Mesothelial cell of epicardium (in vitro differentiated cells): ENCODE data around the gene EMILIN2. TPM values are rescaled to one million over a fixed set of nuclear protein-coding genes. Genes with fewer than 3 reads are reported as not detected.
"Not testable (repeated sequence)": the region's sequence is repeated elsewhere in the genome, so short reads cannot be mapped to it uniquely, and the experiment has no call there.

ENCODE experiments used
- DNase-seq, 2 experiments: peaks; one replicate each; pipeline ENCODE4 v3.0.0; 2021; ENCODE audit warnings: low spot score in 2 of 2; ENCODE audit not compliant: unreplicated experiment in 2 of 2
- H3K27ac Mint-ChIP-seq: 2 replicates; pipeline ENCODE4 v1.8.0; 2021; ENCODE audit warnings: mixed read lengths
- H3K27me3 Mint-ChIP-seq: 2 replicates; pipeline ENCODE4 v1.8.0; 2021; ENCODE audit warnings: low read depth, mixed read lengths
- H3K36me3 Mint-ChIP-seq: 2 replicates; pipeline ENCODE4 v1.8.0; 2021; ENCODE audit warnings: mixed read lengths
- H3K4me1 Mint-ChIP-seq: 2 replicates; pipeline ENCODE4 v1.8.0; 2021; ENCODE audit warnings: mixed read lengths
- H3K4me3 Mint-ChIP-seq: 2 replicates; pipeline ENCODE4 v1.8.0; 2021; ENCODE audit warnings: mild to moderate bottlenecking, moderate library complexity, mixed read lengths
- H3K9me3 Mint-ChIP-seq: 2 replicates; pipeline ENCODE4 v1.8.0; 2021; ENCODE audit warnings: mixed read lengths
- CTCF ChIP-seq: fragments of 200-600 bp; sonication (generic); IDR thresholded peaks from one replicate; pipeline ENCODE4 v1.5.0; 2021; ENCODE audit warnings: antibody characterized with exemption; ENCODE audit not compliant: unreplicated experiment
- total RNA-seq: library from RNA; stranded (reverse); gene quantifications from 3 replicates; pipeline ENCODE4 v1.2.1, GENCODE V29; 2021

Gene EMILIN2
- total RNA-seq, result 30.2 to 31.3 TPM (median 30.2 TPM) in 3 replicates

GRCh38 chr18:2846636-2847316 is at the start of gene EMILIN2:
Gene EMILIN2, plus strand, starts transcription at chr18:2847006. Its CDS starts 183 bp downstream, at chr18:2847189.
- Mint-ChIP-seq H3K9me3 (no peaks in the 10 kb centered on the region), H3K4me3 (peak within 1 kb of the TSS; percentile 79), H3K27ac (peak within 1 kb of the TSS; percentile 76), H3K4me1 (peaks cover 17% of the 10 kb centered on the region), H3K36me3 (no peaks in the 10 kb centered on the region), H3K27me3 (peaks cover 70% of the 10 kb centered on the region)
- peak in 1 of 2 experiments; percentile 63 for DNase-seq
- TF ChIP-seq CTCF, result no peak

- H3K4me3 Mint-ChIP-seq, result no peak overlapping the region
These were observed 48.9 kb upstream of the EMILIN2 start for GRCh38 chr18:2797951-2798350.

GRCh38 chr18:2799369-2799768 is 47.4 kb upstream of the EMILIN2 start:
- no peaks in the 10 kb centered on the region for H3K4me1 Mint-ChIP-seq
- no peak for TF ChIP-seq CTCF
- H3K27ac Mint-ChIP-seq, result no peak overlapping the region
- no peaks in the 10 kb centered on the region for H3K9me3 Mint-ChIP-seq
- no peak overlapping the region for H3K4me3 Mint-ChIP-seq
- peaks cover 37% of the 10 kb centered on the region for H3K36me3 Mint-ChIP-seq
- no peak for DNase-seq
- no peaks in the 10 kb centered on the region for H3K27me3 Mint-ChIP-seq

More at GRCh38 chr18:2797951-2798350, 48.9 kb upstream of the EMILIN2 start:
- no peak for TF ChIP-seq CTCF
- Mint-ChIP-seq H3K36me3 (peaks cover 39% of the 10 kb centered on the region), H3K27ac (no peak overlapping the region), H3K4me1 (no peaks in the 10 kb centered on the region), H3K9me3 (no peaks in the 10 kb centered on the region), H3K27me3 (no peaks in the 10 kb centered on the region)
- DNase-seq, result no peak

- TF ChIP-seq CTCF, result no peak
- Mint-ChIP-seq H3K27me3 (no peaks in the 10 kb centered on the region), H3K9me3 (peaks cover 18% of the 10 kb centered on the region)
These were observed 40.5 kb upstream of the EMILIN2 start for GRCh38 chr18:2805970-2806943.

GRCh38 chr18:2808640-2809039 is 38.2 kb upstream of the EMILIN2 start:
- not testable (repeated sequence) for H3K27me3 Mint-ChIP-seq, H3K36me3 Mint-ChIP-seq, DNase-seq, H3K27ac Mint-ChIP-seq, H3K4me1 Mint-ChIP-seq, H3K4me3 Mint-ChIP-seq
- peaks cover 40% of the 10 kb centered on the region for H3K9me3 Mint-ChIP-seq

More at GRCh38 chr18:2805970-2806943, 40.5 kb upstream of the EMILIN2 start:
- H3K4me3 Mint-ChIP-seq, result no peak overlapping the region
- no peaks in the 10 kb centered on the region for H3K4me1 Mint-ChIP-seq
- DNase-seq, result no peak
- H3K27ac Mint-ChIP-seq, result no peak overlapping the region
- peaks cover 9% of the 10 kb centered on the region for H3K36me3 Mint-ChIP-seq

GRCh38 chr18:2809666-2810183 is 37.1 kb upstream of the EMILIN2 start:
- not testable (repeated sequence) for H3K36me3 Mint-ChIP-seq, H3K4me1 Mint-ChIP-seq, H3K4me3 Mint-ChIP-seq, DNase-seq, H3K27me3 Mint-ChIP-seq, H3K27ac Mint-ChIP-seq
- peaks cover 48% of the 10 kb centered on the region for H3K9me3 Mint-ChIP-seq
